Limb (tissue), 2 donors: ENCODE measurements around the gene CAPZA2.
"Not testable (repeated sequence)": the region's sequence is repeated elsewhere in the genome, so short reads cannot be mapped to it uniquely, and the experiment has no call there.

ENCODE experiments used
- DNase-seq, 2 donors: peaks; one replicate each; pipeline ENCODE4 v3.0.0-alpha.2; 2016; ENCODE audit errors: extremely low spot score in 2 of 2

The CAPZA2 gene

GRCh38 chr7:116862234-116862950, at the start of gene CAPZA2:
Gene CAPZA2, plus strand, starts transcription at chr7:116862587. Its CDS starts 25 bp downstream, at chr7:116862612.
- DNase-seq: peak; percentile 94 to 97

DNA sequence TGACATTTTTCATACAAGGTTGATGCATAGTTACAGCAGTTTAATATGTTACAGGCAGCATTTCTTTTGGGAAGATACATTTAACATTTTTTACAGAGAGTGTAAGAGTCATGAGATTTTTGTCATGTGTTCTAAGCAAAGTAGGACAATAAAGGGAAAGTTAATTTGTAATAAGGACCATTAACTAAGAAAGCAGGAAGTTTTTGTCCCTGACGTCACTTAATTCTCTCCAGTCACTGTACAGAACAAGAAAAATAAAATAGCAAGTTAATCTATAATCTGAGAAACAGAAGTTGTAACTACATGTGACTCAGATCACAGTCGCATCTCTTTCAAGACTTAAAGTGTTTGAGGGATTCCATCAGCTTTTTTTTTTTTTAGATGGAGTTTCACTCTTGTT, 49.5 kb upstream of the CAPZA2 start:
- DNase-seq: no peak

DNA sequence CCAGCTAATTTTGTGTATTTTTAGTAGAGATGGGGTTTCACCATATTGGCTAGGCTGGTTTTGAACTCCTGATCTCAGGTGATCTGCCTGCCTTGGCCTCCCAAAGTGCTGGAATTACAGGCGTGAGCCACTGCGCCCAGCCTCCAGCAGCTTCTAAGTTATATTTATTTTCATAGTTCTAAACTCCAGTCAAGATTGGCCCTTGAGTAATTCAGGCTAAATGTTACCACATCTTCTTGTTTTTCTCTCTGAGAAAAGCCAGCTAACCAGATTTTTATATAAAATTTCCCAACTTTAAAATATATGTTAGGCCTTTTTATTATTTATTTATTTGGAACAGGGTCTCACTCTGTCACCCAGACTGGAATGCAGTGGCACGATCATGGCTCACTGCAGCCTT, 49.0 kb upstream of the CAPZA2 start:
- not testable (repeated sequence) for DNase-seq

- DNase-seq: no peak
These were observed 47.3 kb upstream of the CAPZA2 start for GRCh38 chr7:116815041-116815440.

- DNase-seq: no peak
These were observed 42.2 kb upstream of the CAPZA2 start for GRCh38 chr7:116820149-116820548.

DNA sequence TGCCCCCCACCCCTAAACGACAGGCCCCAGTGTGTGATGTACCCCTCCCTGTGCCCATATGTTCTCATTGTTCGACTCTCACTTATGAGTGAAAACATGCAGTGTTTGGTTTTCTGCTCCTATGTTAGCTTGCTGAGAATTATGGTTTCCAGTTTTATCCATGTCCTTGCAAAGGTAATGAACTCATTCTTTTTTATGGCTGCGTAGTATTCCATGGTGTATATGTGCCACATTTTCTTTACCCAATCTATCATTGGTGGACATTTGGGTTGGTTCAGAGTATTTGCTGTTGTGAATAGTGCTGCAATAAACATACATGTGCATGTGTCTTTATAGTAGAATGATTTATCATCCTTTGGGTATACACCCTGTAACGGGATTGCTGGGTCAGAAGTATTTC, 40.7 kb upstream of the CAPZA2 start:
- not testable (repeated sequence) for DNase-seq

- DNase-seq: no peak
These were observed 37.9 kb upstream of the CAPZA2 start for GRCh38 chr7:116824449-116824848.

- DNase-seq: no peak
These were observed 34.1 kb upstream of the CAPZA2 start for GRCh38 chr7:116828281-116828680.

DNA sequence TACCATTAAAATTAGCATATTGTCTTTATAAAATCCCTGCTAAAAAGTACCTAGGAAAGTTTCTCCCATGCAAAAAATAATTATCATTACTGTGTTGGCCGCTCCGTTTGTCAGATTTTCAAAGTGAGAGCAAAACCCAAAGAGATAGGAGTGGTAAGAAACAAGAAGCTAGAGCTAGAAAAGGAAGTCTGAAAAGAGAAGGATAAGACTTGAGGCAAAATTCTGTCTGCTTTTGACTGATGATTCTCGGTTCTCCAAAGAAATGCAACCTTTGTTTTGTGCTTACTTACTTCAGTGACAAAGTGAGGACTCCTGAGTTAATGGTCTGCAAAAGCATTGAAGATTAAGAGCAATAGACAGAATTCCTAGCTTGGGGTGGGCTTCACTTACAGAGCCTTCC, 33.3 kb upstream of the CAPZA2 start:
- DNase-seq: no peak

DNA sequence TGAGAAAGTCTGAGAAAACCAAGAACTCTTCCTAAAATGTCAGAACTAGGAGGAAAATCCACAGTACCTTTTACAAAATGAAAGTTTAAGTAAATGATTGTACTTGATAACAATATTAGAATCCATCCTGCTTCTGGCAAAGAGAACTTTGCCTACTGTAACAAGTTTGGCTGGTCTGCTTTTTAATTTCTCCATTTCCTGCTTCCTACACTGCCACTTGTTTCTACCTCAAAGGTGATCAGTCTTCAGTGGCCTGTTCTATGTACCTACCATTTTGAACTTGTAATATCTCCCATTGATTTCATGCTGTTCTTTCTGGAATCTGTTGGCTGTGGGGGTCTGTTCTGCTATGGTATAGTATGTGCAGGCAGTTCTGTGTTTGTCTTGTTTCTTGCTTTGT, 32.9 kb upstream of the CAPZA2 start:
- DNase-seq: no peak

- no peak for DNase-seq
These were observed 29.7 kb upstream of the CAPZA2 start for GRCh38 chr7:116832692-116833091.

- no peak for DNase-seq
These were observed 27.4 kb upstream of the CAPZA2 start for GRCh38 chr7:116834815-116835504.

DNA sequence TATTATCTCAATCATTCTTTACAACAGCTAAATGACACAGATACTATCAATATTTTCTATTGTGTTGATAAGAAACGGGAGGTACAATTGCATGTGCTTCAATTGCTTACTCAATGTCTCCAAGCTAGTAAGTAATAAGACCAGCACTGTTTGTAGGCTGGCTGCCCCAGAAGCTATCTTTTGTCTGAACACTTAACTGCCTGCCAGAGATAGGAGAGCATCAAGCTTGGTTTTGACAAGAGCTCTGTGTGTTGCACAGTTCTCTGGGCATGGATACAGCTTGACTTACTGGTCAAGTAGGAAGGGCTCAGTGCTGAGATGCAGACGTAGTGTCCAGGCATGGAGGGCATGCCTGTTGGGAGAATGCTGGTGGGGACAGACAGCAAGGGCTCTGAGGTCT, 26.3 kb upstream of the CAPZA2 start:
- no peak for DNase-seq

GRCh38 chr7:116836911-116837310, 25.5 kb upstream of the CAPZA2 start:
- DNase-seq: no peak

DNA sequence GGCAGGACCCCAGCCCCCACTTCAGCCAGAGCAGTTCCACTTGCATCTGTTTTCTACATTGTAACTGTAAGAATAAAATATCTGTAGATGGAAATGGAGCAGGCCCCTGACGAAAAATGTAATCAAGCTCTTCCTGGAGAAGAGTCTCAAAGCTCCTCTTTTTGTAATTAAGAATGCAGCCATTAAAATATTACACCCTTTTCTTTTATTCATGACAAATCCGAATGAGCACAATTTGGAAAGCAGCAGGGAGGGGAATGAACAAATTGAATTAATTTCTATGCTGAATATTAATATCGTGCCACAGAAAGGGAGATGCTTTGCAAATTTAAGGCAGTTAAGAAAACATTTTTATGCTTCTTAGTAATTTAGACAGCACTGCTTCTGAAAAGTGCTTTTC, 24.8 kb upstream of the CAPZA2 start:
- no peak for DNase-seq

- no peak for DNase-seq
These were observed 22.1 kb upstream of the CAPZA2 start for GRCh38 chr7:116840256-116840655.

DNA sequence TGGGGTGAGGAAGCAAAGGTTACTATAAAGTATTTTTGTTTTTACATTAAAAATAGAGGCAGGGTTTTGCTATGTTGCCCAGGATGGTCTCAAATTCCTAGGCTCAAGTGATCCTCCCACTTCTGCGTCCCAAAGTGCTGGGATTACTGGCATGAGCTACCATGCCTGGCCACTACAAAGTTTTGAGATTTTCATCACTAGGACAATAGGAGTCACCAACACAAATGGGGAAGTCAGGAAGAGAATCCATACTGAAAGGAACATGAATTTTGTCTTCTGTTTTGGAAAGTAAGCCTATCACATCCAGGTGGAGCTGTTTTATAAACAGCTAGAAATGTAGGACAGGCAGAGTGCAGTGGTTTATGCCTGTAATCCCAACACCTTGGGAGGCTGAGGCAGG, 20.0 kb upstream of the CAPZA2 start:
- DNase-seq: no peak

DNA sequence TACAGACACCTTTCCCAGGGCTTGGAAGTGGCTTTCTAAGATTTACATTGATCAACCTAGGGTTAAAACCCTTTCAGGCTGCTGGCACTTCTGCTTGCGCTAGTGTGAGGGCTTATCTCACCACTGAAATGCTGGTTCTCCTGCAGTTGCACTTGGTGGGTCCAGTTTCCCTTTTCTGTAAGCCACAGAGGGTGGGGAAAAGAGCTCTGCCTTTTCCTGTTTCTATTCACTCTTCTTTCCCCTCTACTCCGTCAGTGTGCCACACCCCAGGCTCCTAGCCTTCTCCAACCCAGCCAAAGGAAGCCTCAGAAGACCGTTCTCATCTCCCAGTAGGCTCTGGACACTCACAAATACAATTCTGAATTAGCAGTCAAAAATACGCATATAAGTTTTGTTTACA, 19.0 kb upstream of the CAPZA2 start:
- no peak for DNase-seq

GRCh38 chr7:116851175-116851574, 11.2 kb upstream of the CAPZA2 start:
- no peak for DNase-seq

DNA sequence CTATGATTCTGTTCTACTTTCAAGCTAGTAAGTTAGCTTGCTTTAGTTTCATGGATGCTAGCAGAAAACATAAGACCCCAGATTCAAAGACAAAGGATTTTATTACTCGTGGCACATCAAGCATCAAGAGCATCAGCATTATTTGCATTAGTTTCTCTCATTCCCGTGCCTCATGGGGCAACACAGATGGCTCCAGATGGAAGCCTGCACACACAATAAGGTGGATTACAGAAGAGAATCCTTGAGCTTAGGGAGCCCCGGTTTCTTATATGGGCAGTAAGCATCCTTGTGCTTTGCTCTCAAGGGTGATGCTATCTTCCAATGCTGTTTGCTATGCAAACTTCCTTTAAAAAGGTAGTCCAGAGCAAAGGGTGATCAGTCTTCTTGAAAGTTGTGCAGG, 10.7 kb upstream of the CAPZA2 start:
- no peak for DNase-seq

DNA sequence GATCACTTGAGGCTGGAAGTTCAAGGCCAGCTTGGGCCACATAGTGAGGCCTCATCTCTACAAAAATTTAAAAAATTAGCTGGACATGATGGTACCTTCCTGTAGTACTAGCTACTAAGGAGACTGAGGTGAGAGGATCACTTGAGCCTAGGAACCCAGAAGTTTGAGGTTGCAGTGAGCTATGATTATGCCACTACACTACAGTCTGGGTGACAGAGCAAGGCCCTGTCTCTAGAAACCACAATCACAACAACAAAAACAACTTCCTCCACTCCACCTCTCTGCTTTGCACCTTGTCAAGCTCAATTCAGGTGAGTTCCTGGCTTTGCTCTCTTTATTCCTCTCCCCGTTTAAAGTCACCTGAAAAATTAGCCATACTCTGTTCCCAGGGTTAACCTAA, 8.3 kb upstream of the CAPZA2 start:
- DNase-seq: no peak

DNA sequence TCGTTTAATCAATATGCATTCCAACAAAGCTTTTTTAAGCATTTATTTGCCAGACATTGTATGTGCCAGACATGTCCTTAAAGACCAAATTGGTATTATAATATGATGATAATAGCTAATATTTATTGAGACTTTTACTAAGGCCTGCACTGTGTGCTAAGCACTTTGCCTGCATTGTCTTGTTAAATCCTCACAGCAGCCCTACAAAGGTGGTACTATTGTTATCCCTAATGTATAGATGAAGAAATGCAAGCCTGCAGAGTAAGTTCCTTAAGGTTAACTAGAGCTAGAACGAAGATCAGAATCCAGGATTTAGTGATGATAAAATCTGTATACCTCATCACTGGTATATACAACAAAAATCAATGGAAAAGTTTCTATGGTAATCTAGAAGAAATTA, 5.3 kb upstream of the CAPZA2 start:
- no peak for DNase-seq

DNA sequence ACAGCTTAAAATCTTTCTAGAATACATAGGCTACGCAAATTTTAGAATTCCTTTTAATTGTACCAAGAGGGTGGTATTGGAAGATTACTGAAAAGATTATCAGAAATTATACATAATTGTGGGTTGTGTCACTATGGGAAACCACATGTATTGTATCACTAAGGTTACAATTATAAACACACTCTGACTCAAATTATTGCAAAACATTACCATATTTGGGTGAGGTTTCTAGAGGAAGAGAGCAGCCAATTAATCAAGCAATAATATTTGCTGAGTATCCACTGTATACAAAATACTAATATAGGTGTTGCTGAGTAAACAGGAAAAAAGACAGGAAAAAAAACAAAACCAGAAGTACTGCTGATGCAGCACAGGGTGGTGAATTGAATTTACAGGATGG, 3.1 kb upstream of the CAPZA2 start:
- no peak for DNase-seq
